A549 (cell line): ENCODE measurements around the gene EFCAB5.

Experiments used
- ELK1 ChIP-seq: fragments of 150-350 bp; IDR thresholded peaks from 2 replicates; pipeline ENCODE4 v1.6.1; 2014; ENCODE audit warnings: low read depth, mild to moderate bottlenecking, low read length
- EP300 ChIP-seq, 2 experiments: fragments of >200 bp; sonication (Bioruptor Twin); formaldehyde crosslinking; IDR thresholded peaks; 2 replicates in 1 of 2; 3 replicates in 1 of 2; pipeline ENCODE4 v1.6.1; 2016 to 2017
- JUNB ChIP-seq: fragments of >200 bp; sonication (Bioruptor Twin); formaldehyde crosslinking; IDR thresholded peaks from 2 replicates; pipeline ENCODE4 v1.6.1; 2016
- MYC ChIP-seq: IDR thresholded peaks from 2 replicates; pipeline ENCODE4 v1.6.1; 2012; ENCODE audit warnings: mild to moderate bottlenecking, inconsistent platforms, low read length, improper control_type of control experiment, borderline replicate concordance
- NPAS2 ChIP-seq: fragments of 250-450 bp; sonication (Bioruptor Pico); IDR thresholded peaks from 2 replicates; pipeline ENCODE4 v1.8.0; 2022; ENCODE audit warnings: mild to moderate bottlenecking, moderate library complexity, borderline replicate concordance
- PHF8 ChIP-seq: fragments of 200-600 bp; sonication (generic); IDR thresholded peaks from 2 replicates; pipeline ENCODE4 v1.6.1; 2016; ENCODE audit warnings: low read depth, mild to moderate bottlenecking, antibody characterized with exemption, moderate library complexity, borderline replicate concordance
- POLR2A ChIP-seq: IDR thresholded peaks from 2 replicates; pipeline ENCODE4 v1.6.1; 2012; ENCODE audit warnings: mild to moderate bottlenecking, low read length
- RAD21 ChIP-seq, 2 experiments: fragments of >200 bp in 1 of 2; sonication (Bioruptor Twin) in 1 of 2; formaldehyde crosslinking in 1 of 2; IDR thresholded peaks in 1 of 2; conservative IDR thresholded peaks in 1 of 2; 2 replicates in 1 of 2; 3 replicates in 1 of 2; pipeline ENCODE4 v1.6.1; 2012 to 2018; ENCODE audit warnings: inconsistent platforms in 1 of 2
- RCOR1 ChIP-seq: fragments of 150-350 bp; IDR thresholded peaks from 2 replicates; pipeline ENCODE4 v1.6.1; 2014; ENCODE audit warnings: antibody characterized with exemption, low read length, low read depth
- SREBF2 ChIP-seq: fragments of 450-650 bp; IDR thresholded peaks from 2 replicates; pipeline ENCODE4 v1.6.1; 2014; ENCODE audit warnings: mild to moderate bottlenecking, moderate library complexity
- TF ChIP-seq, protein P1 (sequence below): fragments of >200 bp; sonication (Bioruptor Twin); formaldehyde crosslinking; IDR thresholded peaks from 3 replicates; pipeline ENCODE4 v1.5.1; 2016
- TF ChIP-seq, protein P2 (sequence below): fragments of 450-650 bp; IDR thresholded peaks from 2 replicates; pipeline ENCODE4 v1.6.1; 2014; ENCODE audit warnings: antibody characterized with exemption
- TF ChIP-seq, protein P3 (sequence below): IDR thresholded peaks from 2 replicates; pipeline ENCODE4 v1.6.1; 2012; ENCODE audit warnings: low read depth, borderline replicate concordance
- TF ChIP-seq, protein P4 (sequence below): fragments of >200 bp; sonication (Bioruptor Twin); formaldehyde crosslinking; IDR thresholded peaks from 3 replicates; pipeline ENCODE4 v1.6.1; 2016

DNA sequence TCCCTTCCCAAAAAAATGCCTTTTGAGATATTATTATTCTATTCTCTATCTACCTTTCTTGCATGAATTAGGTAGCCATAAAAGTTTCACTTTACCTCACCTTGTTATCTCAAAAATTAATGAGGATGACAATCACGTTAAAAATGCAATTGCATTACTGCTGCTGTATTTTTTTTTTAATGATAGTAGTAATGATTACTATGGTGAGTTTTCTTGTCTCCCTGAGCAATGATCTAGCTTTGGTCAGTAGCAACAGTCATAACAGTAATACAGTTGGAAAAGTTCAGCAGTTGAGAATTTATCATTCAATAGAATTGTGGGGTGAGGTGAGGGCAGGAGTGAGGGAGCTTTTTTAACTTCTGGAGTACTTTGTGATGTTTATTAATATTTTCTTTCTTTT lies at the start of gene EFCAB5:
- TF ChIP-seq, protein P1, sequence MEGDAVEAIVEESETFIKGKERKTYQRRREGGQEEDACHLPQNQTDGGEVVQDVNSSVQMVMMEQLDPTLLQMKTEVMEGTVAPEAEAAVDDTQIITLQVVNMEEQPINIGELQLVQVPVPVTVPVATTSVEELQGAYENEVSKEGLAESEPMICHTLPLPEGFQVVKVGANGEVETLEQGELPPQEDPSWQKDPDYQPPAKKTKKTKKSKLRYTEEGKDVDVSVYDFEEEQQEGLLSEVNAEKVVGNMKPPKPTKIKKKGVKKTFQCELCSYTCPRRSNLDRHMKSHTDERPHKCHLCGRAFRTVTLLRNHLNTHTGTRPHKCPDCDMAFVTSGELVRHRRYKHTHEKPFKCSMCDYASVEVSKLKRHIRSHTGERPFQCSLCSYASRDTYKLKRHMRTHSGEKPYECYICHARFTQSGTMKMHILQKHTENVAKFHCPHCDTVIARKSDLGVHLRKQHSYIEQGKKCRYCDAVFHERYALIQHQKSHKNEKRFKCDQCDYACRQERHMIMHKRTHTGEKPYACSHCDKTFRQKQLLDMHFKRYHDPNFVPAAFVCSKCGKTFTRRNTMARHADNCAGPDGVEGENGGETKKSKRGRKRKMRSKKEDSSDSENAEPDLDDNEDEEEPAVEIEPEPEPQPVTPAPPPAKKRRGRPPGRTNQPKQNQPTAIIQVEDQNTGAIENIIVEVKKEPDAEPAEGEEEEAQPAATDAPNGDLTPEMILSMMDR = no peak
- TF ChIP-seq RCOR1 (no peak), PHF8 (no peak), MYC (no peak), ELK1 (no peak), EP300 (IDR thresholded peaks at IDR 0.05) (no peak), POLR2A (no peak), SREBF2 (no peak), NPAS2 (CRISPR knock-in tag) (no peak), RAD21 (conservative IDR thresholded peaks at IDR 0.05 in 1 of 2, IDR thresholded peaks at IDR 0.05 in 1 of 2) (no peak), JUNB (no peak)
- TF ChIP-seq, protein P2, sequence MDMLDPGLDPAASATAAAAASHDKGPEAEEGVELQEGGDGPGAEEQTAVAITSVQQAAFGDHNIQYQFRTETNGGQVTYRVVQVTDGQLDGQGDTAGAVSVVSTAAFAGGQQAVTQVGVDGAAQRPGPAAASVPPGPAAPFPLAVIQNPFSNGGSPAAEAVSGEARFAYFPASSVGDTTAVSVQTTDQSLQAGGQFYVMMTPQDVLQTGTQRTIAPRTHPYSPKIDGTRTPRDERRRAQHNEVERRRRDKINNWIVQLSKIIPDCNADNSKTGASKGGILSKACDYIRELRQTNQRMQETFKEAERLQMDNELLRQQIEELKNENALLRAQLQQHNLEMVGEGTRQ = no peak
- TF ChIP-seq, protein P3, sequence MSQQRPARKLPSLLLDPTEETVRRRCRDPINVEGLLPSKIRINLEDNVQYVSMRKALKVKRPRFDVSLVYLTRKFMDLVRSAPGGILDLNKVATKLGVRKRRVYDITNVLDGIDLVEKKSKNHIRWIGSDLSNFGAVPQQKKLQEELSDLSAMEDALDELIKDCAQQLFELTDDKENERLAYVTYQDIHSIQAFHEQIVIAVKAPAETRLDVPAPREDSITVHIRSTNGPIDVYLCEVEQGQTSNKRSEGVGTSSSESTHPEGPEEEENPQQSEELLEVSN = no peak
- TF ChIP-seq, protein P4, sequence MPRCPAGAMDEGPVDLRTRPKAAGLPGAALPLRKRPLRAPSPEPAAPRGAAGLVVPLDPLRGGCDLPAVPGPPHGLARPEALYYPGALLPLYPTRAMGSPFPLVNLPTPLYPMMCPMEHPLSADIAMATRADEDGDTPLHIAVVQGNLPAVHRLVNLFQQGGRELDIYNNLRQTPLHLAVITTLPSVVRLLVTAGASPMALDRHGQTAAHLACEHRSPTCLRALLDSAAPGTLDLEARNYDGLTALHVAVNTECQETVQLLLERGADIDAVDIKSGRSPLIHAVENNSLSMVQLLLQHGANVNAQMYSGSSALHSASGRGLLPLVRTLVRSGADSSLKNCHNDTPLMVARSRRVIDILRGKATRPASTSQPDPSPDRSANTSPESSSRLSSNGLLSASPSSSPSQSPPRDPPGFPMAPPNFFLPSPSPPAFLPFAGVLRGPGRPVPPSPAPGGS = no peak
